Measurements from ENCODE around the gene PDE9A.

DNA sequence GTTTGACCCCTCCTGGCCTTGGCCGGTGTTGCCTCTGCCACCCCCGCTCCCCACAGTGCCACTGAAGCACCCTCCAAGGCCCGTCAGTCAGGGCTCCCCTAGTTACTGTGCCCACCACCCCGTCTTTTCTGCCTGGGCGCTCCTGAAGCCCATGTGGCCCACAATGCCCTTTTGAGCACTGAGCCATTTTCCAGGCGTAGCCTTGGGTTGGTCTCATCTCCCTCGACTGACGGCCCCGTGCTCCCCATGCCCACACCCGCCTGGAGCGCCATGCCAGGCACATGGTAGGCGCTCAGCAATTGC is 118.0 kb downstream of the PDE9A start:
- TF ChIP-seq EZH2 (IDR thresholded peaks at IDR 0.05; ENCODE audit: borderline replicate concordance) (no peak), EZH2phosphoT487 (IDR thresholded peaks at IDR 0.05; ENCODE audit: low read depth, severe bottlenecking, unreplicated experiment) (no peak)
- TF ChIP-seq, protein P1, sequence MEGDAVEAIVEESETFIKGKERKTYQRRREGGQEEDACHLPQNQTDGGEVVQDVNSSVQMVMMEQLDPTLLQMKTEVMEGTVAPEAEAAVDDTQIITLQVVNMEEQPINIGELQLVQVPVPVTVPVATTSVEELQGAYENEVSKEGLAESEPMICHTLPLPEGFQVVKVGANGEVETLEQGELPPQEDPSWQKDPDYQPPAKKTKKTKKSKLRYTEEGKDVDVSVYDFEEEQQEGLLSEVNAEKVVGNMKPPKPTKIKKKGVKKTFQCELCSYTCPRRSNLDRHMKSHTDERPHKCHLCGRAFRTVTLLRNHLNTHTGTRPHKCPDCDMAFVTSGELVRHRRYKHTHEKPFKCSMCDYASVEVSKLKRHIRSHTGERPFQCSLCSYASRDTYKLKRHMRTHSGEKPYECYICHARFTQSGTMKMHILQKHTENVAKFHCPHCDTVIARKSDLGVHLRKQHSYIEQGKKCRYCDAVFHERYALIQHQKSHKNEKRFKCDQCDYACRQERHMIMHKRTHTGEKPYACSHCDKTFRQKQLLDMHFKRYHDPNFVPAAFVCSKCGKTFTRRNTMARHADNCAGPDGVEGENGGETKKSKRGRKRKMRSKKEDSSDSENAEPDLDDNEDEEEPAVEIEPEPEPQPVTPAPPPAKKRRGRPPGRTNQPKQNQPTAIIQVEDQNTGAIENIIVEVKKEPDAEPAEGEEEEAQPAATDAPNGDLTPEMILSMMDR (IDR thresholded peaks at IDR 0.05; ENCODE audit: poor library complexity), result no peak
